HepG2 (cell line): ENCODE measurements around the gene ANLN. TPM values are rescaled to one million over a fixed set of nuclear protein-coding genes. Genes with fewer than 3 reads are reported as not detected.

Experiments used
- ATAC-seq: fragments of 200-7000 bp; cut with Tn5 transposase; 3 replicates; pipeline ENCODE4 v1.9.1; 2020; ENCODE audit warnings: mild to moderate bottlenecking, moderate library complexity
- BruUV-seq: library from RNA; stranded (reverse); fragments of 400-500 nt; replicated peaks from 2 replicates; lab custom pipeline; 2021; lab: Mats Ljungman, UMichigan
- CTCF ChIA-PET: fragments of 300-600 bp; formaldehyde crosslinking; extraction: SDS; loops from one replicate; lab custom pipeline; 2021; ENCODE audit warnings: low total read pairs, inconsistent platforms, low intra/inter-chr PET ratio; lab: Yijun Ruan, JAX
- POLR2A ChIA-PET: fragments of 350-600 bp; sonication (Branson Sonifier 250); formaldehyde crosslinking; loops from one replicate; lab custom pipeline; 2020; ENCODE audit warnings: antibody characterized with exemption, inconsistent platforms; lab: Yijun Ruan, JAX
- DNase-seq: peaks from one replicate; pipeline ENCODE4 v3.0.0-alpha.2; 2015; ENCODE audit warnings: low spot score
- FAIRE-seq: peaks from 3 replicates; lab custom pipeline; 2011; peaks lifted over from hg19 to GRCh38; lab: Jason Lieb, UNC
- H2AFZ ChIP-seq: one replicate; pipeline ENCODE4 v1.6.1; 2011; ENCODE audit warnings: low read length, inconsistent platforms
- H3K27ac ChIP-seq: fragments of 300-600 bp; 3 replicates; pipeline ENCODE4 v1.8.0; 2011; ENCODE audit warnings: mixed run types, mild to moderate bottlenecking, mixed read lengths, low read length, inconsistent platforms; ENCODE audit not compliant: insufficient read depth; ENCODE audit errors: extremely low read length
- H3K27me3 ChIP-seq, 2 experiments: fragments of 200-600 bp in 1 of 2; 2 replicates in 1 of 2; 3 replicates in 1 of 2; pipeline versions ENCODE4 v1.6.0 to v1.8.0; 2011; ENCODE audit warnings: low read length in 2 of 2, mild to moderate bottlenecking in 2 of 2, moderate library complexity in 2 of 2, inconsistent platforms in 1 of 2; ENCODE audit not compliant: insufficient read depth in 2 of 2, control insufficient read depth in 1 of 2
- H3K36me3 ChIP-seq, 2 experiments: fragments of 200-600 bp in 1 of 2; replicated peaks in 1 of 2; 2 replicates in 1 of 2; 3 replicates in 1 of 2; pipeline versions ENCODE4 v1.5.1 to v1.8.0; 2011; ENCODE audit warnings: low read length in 2 of 2, inconsistent platforms in 1 of 2; ENCODE audit not compliant: insufficient read depth in 2 of 2, control insufficient read depth in 1 of 2
- H3K4me1 ChIP-seq: 2 replicates; pipeline ENCODE4 v1.5.1; 2012; ENCODE audit warnings: low read length, inconsistent platforms; ENCODE audit not compliant: insufficient read depth
- H3K4me2 ChIP-seq: 2 replicates; pipeline ENCODE4 v1.6.0; 2011; ENCODE audit warnings: low read depth, low read length, inconsistent platforms
- H3K4me3 ChIP-seq, 3 experiments: fragments of 200-600 bp in 1 of 3; sonication (generic), shearing (Covaris generic) in 1 of 3; replicated peaks in 1 of 3; 2 replicates each; pipeline ENCODE4 v1.5.1; 2011 to 2016; ENCODE audit warnings: low read length in 3 of 3, inconsistent platforms in 2 of 3, low read depth in 2 of 3, mild to moderate bottlenecking in 2 of 3, control low read depth in 1 of 3, mixed read lengths in 1 of 3; ENCODE audit not compliant: insufficient read depth in 1 of 3
- H3K79me2 ChIP-seq: one replicate; pipeline ENCODE4 v1.6.1; 2011; ENCODE audit warnings: low read length, inconsistent platforms; ENCODE audit not compliant: insufficient read depth
- H3K9ac ChIP-seq: 2 replicates; pipeline ENCODE4 v1.6.0; 2011; ENCODE audit warnings: mild to moderate bottlenecking, low read depth, low read length, inconsistent platforms; ENCODE audit not compliant: insufficient read depth
- H3K9me3 ChIP-seq: 2 replicates; pipeline ENCODE4 v1.5.1; 2012; ENCODE audit warnings: mild to moderate bottlenecking, low read length
- H4K20me1 ChIP-seq: 2 replicates; pipeline ENCODE4 v1.6.0; 2011; ENCODE audit warnings: inconsistent platforms, mild to moderate bottlenecking, low read length, moderate library complexity; ENCODE audit not compliant: insufficient read depth
- CEBPB ChIP-seq: IDR thresholded peaks from 2 replicates; pipeline ENCODE4 v1.6.1; 2011; ENCODE audit warnings: low read depth, low read length, improper control_type of control experiment, borderline replicate concordance
- ETS1 ChIP-seq: sonication (generic); formaldehyde crosslinking; IDR thresholded peaks from 2 replicates; pipeline ENCODE4 v1.4.0; 2020; ENCODE audit warnings: missing genetic modification reagents
- EZH2 ChIP-seq: conservative IDR thresholded peaks from 2 replicates; pipeline ENCODE4 v1.6.1; 2012; ENCODE audit warnings: mild to moderate bottlenecking, low read depth, low read length, moderate library complexity
- LCORL ChIP-seq, 2 experiments: fragments of 450-650 bp in 1 of 2; sonication (generic) in 1 of 2; formaldehyde crosslinking in 1 of 2; IDR thresholded peaks; 2 replicates each; pipeline versions ENCODE4 v1.5.0 to v1.6.1; 2017 to 2020; ENCODE audit warnings: antibody characterized with exemption in 1 of 2, missing genetic modification reagents in 1 of 2
- MAFF ChIP-seq: IDR thresholded peaks from 2 replicates; pipeline ENCODE4 v1.6.1; 2011; ENCODE audit warnings: low read depth, low read length, improper control_type of control experiment
- MAFK ChIP-seq, 2 experiments: IDR thresholded peaks in 1 of 2; conservative IDR thresholded peaks in 1 of 2; 2 replicates each; pipeline ENCODE4 v1.6.1; 2011; ENCODE audit warnings: improper control_type of control experiment in 2 of 2, low read length in 2 of 2
- MTF2 ChIP-seq: sonication (generic); formaldehyde crosslinking; IDR thresholded peaks from 2 replicates; pipeline ENCODE4 v1.5.0; 2020; ENCODE audit warnings: missing genetic modification reagents, borderline replicate concordance
- MXD4 ChIP-seq: IDR thresholded peaks from 2 replicates; pipeline ENCODE4 v1.6.1; 2016; ENCODE audit warnings: mild to moderate bottlenecking, missing biosample characterization, missing genetic modification reagents
- NRL ChIP-seq: sonication (generic); formaldehyde crosslinking; IDR thresholded peaks from 2 replicates; pipeline ENCODE4 v1.5.0; 2020; ENCODE audit warnings: missing genetic modification reagents, mild to moderate bottlenecking, moderate library complexity, borderline replicate concordance
- YY1 ChIP-seq: IDR thresholded peaks from 2 replicates; pipeline ENCODE4 v1.6.1; 2011; ENCODE audit warnings: low read length, low read depth, moderate library complexity, mild to moderate bottlenecking; ENCODE audit not compliant: insufficient read depth, insufficient replicate concordance
- ZFAT ChIP-seq: sonication (generic); formaldehyde crosslinking; conservative IDR thresholded peaks from 2 replicates; pipeline ENCODE4 v1.8.1; 2023; ENCODE audit warnings: missing genetic modification reagents, inconsistent platforms
- ZNF136 ChIP-seq: sonication (generic); formaldehyde crosslinking; IDR thresholded peaks from 2 replicates; pipeline ENCODE4 v1.8.1; 2022; ENCODE audit warnings: low read depth, mild to moderate bottlenecking, moderate library complexity, missing genetic modification reagents
- ZNF337 ChIP-seq: sonication (generic); formaldehyde crosslinking; IDR thresholded peaks from 2 replicates; pipeline ENCODE4 v1.5.1; 2020; ENCODE audit warnings: missing genetic modification reagents, low read depth, mild to moderate bottlenecking, borderline replicate concordance
- WGBS: methylation state at CpG from one replicate; pipeline ENCODE4 v1.1.6; 2017; ENCODE audit warnings: low lambda C conversion rate; 5-methylcytosine and 5-hydroxymethylcytosine counted together
- in situ Hi-C: cut with HindIII; loops from 2 replicates; pipeline ENCODE4 v1.10.0; 2017; ENCODE audit warnings: low pct_unique_long_range_greater_than_20kb; ENCODE audit not compliant: extremely low pct_ligation_motif_present
- intact Hi-C: fragments of 100-400 bp; cut with micrococcal nuclease; formaldehyde crosslinking; loops from one replicate; pipeline ENCODE4 v1.10.0; 2022; ENCODE audit not compliant: unreplicated experiment
- polyA plus RNA-seq, 8 experiments: library from polyadenylated mRNA; depleted of rRNA in 3 of 8; stranded (reverse) in 7 of 8; unstranded in 1 of 8; fragments of >200 nt; fragmentation: Illumina TruSeq in 4 of 8; extraction: Trizol in 4 of 8; gene quantifications; 2 replicates each; pipeline versions ENCODE4 v1.2.1 to v1.2.3, GENCODE V29; 2011 to 2016; ENCODE audit warnings: low read depth in 4 of 8, missing spikeins in 1 of 8, mixed read lengths in 1 of 8; ENCODE audit not compliant: insufficient read depth in 1 of 8
- total RNA-seq, 5 experiments: library from RNA; depleted of rRNA; stranded (reverse); fragments of >200 nt; fragmentation: Illumina TruSeq; extraction: Trizol; gene quantifications; 2 replicates each; pipeline ENCODE4 v1.2.3, GENCODE V29; 2016; ENCODE audit warnings: low read depth in 1 of 5

ANLN gene
- total and polyA plus RNA-seq, 2 of the 13 experiments (the other 11 are each of a cell fraction or from before 2014, with no cell fraction given): 20.0 to 72.0 TPM

GRCh38 chr7:36346260-36346831, 43.3 kb upstream of the ANLN start:
- no peak overlapping the region for H3K27ac ChIP-seq
- POLR2A ChIA-PET: no interaction called here
- in situ Hi-C loops: no loop called here
- 89% methylated on average over 6 of the region's 6 CpGs for WGBS
- peaks cover 11% of the 10 kb centered on the region; the same call in 1 of the 2 replicates for H3K4me1 ChIP-seq
- no peaks in the 10 kb centered on the region for H3K79me2 ChIP-seq
- intact Hi-C loops: no loop called here
- H3K9ac ChIP-seq: no peak overlapping the region
- no peak overlapping the region for H3K4me2 ChIP-seq
- no peaks in the 10 kb centered on the region for H3K27me3 ChIP-seq
- ATAC-seq (no peak), FAIRE-seq (no peak), DNase-seq (no peak)
- H2AFZ ChIP-seq: no peak overlapping the region
- no peaks in the 10 kb centered on the region for H4K20me1 ChIP-seq
- H3K4me3 ChIP-seq: no peak overlapping the region
- BruUV-seq: no TSS peak
- TF ChIP-seq MTF2 (CRISPR knock-in tag) (no peak), NRL (CRISPR knock-in tag) (no peak), LCORL (IDR thresholded peaks at IDR 0.05) (no peak), LCORL (CRISPR knock-in tag; IDR thresholded peaks at IDR 0.05) (no peak), ZNF337 (CRISPR knock-in tag) (no peak), EZH2 (no peak), YY1 (no peak), MXD4 (CRISPR knock-in tag) (no peak), MAFF (peak; percentile 58), ZFAT (CRISPR knock-in tag) (no peak), MAFK (conservative IDR thresholded peaks at IDR 0.05 in 1 of 2, IDR thresholded peaks at IDR 0.05 in 1 of 2; ENCODE audit: low read length in 2 of 2) (peak; percentile 27 to 72; a peak in 2 of 4 replicates), ETS1 (no peak), CEBPB (peak; percentile 23; the same call in 1 of the 2 replicates), ZNF136 (CRISPR knock-in tag) (no peak)
- no peaks in the 10 kb centered on the region for H3K9me3 ChIP-seq
- H3K36me3 ChIP-seq: no peaks in the 10 kb centered on the region
- CTCF ChIA-PET: no interaction called here
